Activated CD4-positive, alpha-beta T cell treated with anti-CD3 and anti-CD28 coated beads for 24 hours (primary cell): Measurements from ENCODE around the gene TANGO2.

Source experiments
- DNase-seq, 2 donors: peaks; one replicate each; pipeline ENCODE4 v3.0.0-alpha.2; 2020; ENCODE audit warnings: low read depth in 2 of 2

The TANGO2 gene

DNA sequence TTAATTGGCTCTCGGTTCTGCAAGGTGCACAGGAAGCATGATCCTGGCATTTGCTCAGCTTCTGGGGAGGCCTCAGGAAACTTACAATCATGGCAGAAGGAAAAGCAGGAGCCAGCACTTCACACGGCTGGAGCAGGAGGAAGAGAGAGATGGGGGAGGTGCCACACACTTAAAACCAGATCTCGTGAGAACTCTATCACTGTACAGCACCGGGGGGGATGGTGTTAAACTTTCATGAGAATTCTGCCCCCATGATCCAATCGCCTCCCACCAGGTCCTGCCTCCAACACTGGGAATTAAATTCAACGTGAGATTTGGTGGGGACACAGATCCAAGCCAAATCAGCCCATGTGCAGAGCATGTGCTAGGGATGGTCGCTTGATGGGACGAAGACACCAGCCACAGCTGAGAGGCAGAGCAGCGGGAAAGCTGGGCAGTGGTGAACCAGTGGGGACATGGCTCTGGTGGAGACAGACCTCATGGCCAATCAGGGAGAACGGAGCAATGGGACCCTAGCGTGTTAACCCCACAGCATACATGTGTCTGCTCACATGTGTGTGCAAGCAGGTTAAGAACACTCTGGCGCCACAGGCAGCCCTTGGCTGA is 6.2 kb downstream of the TANGO2 start:
- DNase-seq = no peak

DNA sequence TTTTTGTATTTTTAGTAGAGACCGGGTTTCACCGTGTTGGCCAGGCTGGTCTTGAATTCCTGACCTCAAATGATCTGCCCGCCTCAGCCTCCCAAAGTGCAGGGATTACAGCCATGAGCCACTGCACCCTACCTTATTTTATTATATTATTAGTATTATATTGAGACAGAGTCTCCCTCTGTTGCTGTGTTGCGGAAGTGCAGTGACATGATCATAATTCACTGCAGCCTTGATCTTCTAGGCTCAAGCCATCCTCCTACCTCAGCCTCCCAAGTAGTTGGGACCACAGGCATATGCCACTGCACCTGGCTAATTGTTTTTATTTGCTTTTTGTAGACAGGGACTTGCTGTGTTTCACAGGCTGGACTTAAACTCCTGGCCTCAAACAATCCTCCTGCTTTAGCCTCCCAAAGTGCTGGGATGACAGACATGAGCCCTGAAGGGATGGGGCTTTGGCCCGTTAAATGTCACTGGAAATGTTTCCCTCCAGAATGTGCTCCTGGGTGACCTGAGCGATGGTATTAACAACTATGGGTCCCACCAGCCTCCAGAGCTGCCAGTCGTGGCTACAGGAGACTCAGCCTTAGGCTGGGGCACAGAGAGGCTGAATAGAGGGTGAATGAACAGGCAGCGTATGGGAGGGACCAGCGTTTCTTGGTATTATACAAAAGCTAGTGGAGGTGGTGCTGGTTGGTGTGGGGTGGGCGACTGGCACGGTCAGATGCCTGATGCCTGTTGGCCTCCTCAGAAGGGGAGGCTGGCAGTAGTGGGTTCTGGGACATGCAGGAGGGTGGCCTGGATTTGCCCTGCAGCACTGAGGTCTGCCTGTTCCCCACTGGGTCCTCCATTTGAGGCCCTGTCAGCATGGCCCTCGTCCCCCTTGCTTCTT is 7.3 kb downstream of the TANGO2 start:
- DNase-seq = no peak

DNA sequence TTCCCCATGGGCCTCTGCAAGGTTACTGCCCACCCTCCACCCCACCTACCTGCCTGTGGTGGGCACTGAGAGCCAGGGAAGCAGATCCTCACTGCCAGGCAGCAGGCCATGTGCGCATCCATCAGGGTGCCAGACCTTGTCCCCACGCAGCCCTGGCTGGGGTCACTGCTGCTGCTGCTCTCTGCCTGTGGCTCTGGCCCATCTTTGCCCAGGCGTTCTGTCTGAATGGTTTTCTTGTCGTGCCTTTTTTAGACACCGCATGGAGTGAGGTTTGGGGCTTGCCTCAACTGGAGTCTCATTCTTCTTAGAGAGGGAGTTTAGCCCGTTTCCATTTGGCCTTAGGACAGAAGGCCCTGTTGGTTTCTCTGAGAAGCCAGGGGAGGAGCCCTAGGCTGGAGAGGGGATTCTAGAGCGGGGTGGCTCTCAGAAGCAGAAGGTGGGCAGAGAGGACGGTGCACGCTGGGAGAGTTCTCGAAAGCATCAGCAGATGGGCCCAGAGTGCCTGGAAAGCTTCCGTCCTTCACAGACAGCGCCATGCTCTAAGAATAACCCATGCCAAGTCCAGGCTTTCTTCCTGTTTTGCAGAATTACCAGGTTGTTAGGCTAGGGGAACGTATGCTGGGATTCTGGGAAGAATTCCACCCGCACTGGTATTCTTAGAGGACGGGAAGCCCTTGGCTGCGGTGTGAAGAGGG is 8.1 kb downstream of the TANGO2 start:
- no peak for DNase-seq

DNA sequence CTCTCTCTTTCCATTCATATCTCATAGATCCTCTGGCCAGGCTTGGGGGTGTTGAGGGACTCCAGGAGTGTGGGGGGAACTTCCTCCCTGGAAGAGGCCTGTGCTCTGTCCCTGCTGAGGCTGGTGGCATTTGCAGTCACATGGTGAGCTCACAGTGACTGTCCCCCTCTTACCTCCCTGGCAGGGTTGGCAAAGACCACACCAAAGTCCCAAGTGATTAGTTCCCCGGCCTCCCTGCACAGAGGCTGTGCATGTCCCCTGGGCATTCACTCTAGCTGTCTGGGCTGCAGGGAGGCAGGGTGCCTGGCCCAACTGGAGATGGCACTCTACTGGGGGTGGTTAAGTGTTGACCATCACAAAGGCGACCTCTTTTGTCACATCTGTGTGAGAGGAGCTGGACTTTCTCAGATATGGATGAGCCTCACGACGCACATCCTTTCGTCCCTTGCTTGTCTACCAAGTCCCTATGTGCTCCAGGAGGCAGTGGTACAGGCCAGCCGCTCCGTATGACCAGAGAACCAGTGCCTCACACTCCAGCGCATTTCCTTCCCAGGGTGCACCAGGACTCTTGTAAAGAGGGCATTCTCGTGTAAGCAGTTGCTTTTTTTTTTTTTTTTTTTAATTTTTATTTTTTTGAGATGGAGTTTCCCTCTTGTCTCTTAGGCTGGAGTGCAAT is 8.8 kb downstream of the TANGO2 start:
- DNase-seq = no peak

DNA sequence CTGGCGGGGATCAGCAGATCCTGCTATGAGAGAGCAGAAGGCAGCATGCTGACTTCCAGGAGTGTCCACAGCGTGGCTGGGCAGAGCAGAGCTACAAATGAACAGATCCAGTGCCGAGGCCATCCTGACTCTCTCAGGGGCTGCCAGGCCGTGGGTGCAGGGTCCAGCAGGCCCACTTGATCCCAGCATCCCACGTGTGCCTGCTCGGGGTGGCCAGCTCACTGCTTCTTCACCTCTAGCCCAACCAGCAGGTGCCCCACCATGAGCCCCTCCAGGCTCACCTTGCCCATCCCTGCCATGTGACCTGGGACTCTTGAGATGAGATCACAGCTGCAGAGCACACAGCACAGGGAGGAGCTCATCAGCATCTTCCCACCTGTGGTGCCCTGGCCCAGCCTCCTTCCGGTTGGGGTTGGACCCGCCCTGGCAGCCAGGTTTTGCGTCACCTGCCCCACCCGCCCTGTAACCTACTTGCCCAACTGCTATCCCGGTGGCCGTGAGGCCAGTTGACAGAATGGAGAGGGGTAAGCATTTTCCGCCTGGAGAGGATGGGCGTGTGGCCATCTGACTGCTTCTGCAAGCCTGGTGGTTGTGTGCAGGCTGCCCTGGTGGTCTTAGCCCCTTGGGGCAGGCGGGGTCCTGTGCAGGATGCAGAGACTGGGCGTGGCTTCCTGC is 11.0 kb downstream of the TANGO2 start:
- DNase-seq = no peak

DNA sequence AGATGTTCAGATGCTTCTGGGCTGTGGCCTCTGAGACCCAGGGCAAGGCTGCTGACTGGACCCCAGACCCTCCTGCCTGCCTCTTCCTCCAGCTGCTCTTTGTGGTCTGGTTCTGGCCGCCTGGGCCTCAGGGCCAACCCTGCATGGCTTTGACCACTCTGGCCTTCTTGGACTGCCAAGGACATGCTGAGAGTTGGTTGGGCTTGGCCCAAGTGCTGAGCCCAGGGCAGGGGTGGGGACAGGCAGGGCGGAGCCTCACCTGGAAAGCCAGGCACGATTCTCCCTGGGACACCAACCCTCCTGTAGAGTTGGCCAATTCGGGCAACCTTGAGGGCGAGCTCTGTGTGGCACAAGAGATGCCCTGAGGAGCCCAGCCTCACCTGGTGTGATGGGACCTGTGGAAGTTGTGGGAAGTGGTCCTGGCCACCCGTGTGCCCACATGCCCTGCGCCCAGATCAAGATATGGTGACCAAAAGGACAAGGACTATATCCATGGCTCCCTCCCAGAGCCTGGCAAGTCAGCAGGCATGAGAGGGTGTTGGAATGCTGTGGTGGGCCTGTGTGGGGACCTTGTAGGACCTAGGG is 11.6 kb downstream of the TANGO2 start:
- no peak for DNase-seq

DNA sequence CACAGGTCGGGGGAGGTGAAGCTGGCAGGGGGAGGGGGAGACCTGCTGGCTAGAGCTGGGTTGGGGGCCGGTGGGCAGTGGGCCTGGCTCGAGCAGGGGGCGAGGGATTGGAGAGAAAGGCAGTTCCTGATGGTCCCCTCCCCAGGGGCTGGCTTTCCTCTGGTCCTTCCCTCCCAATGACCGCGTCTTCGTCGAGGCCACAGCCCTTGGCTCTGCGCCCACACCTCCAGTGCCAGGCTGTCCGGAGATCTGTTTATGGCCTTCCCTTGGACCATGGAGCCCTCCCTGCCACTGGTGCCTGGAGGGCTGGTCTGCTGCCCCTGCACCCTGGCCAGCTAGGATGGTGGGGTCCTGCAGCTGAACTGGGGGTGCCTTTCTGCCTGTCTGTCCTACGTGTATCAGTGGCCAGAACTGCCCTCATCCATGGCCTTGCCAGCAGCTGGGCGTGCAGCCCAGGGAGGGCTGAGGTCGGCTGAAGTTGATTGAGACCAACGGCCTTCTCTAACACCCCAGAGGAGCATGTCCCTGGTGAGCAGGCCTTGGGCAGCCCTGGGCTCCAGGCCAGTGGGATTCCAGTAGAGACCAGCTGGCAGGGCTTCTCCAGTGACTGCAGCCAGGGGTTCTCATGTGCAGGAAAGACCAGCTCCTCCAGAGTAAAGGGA is 12.3 kb downstream of the TANGO2 start:
- DNase-seq = no peak

DNA sequence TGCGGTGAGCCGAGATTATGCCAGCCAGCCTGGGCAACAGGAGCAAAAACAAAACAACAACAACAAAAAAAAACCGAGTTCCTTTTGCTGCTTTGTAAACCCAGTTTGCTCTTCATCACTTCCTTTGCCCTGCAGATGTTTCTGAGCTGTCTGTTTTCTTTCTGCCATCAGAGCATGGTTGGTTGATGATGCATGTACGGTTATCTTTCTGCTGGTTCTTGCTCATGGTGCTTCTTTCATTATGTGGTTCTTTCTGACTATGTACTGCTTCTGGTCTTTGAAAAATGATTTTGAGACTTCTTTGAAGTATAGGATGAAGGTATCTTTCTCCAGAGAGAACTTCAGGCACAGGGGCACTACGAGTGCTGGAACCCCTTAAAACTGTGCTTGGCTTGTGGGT is 13.2 kb downstream of the TANGO2 start:
- DNase-seq = no peak

DNA sequence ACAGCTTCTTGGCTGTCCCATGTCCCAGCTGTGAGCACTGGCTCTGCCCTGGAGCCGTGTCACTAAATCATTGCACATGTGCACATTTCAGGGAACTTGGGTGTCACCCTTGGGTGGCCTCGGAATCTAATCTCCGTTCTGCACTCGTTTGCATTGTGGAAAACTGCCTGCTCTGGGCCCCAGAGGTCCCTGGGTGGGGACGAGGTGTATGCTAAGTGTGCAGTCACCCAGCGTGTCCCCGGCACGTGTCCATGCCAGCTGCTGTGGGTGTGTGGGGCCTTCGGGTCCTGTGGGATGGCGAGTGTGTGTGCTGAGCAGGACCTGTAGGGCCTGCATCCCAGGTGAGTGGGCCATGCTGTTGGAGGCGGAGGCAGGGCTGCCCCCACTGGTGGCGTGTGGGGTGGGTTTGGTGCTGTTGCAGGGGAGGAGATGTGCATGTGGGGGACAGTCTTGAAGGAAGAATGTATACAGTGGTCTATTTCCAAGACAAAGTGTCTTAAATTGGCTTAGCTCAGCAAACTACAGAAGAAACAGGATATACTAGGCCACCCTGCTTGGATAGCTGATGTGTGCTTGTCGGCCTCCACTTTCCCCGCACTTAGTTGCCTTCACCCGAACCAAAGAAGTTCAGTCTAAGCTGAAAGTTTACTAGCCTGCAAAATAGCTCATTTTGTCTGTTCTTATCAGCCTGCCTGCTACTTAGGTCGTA is 14.6 kb downstream of the TANGO2 start:
- no peak for DNase-seq

DNA sequence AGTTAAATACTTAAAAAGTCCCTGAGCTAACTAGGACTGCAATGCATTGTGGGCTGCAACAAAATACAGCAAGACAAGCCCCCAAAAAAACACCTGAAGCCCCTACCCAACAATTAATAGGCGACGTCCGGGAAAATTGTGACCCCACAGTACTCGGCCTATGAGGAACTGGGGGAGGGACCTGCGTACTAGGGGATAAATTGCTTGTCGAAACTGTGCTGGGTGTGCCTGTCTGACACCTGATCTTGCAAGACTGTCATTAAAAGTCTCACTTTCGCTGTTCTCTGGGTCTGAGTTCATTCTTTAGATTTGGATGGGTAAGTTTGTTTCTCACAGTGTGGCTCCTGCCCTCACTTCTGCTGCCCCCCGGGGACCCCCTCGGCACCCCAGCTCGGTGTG is 15.2 kb downstream of the TANGO2 start:
- no peak for DNase-seq

DNA sequence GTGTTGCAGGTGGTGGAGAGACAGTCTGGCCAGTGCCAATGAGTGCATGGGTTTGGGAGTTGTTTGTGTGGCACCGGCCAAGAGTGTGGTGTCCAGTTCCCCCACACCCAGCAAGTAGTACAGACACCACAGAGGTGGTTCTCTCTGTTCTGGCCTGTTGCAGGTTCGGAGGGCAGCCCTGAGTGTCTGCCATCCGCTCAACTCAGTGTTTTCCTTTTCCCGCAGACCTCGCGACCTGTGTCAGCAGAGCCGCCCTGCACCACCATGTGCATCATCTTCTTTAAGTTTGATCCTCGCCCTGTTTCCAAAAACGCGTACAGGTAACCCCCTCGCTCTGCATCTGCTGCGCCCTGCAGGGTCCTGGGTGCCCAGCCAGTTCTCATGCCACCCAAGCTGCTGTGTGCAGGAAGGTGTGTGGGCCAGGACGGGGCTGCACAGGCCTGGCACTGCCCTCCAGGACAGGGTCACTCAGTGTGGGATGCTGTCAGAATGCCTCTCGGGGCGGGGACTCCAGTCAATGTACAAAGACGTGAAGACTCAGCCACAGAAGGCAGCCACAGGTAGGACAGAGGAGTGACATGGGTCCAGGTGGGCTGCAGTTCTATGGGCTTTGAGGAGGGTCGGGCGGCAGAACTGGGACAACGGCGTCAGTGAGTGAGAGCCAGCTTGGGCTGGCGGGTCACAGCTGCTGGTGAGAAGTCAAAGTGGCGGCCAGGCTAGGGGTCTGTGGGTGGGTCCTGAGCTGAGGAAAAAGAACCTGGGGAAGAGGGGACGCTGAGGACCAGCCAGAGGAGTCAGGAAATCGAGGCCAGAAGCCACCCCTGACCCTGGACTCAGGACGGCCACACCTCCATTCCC is 15.9 kb downstream of the TANGO2 start:
- DNase-seq = no peak

DNA sequence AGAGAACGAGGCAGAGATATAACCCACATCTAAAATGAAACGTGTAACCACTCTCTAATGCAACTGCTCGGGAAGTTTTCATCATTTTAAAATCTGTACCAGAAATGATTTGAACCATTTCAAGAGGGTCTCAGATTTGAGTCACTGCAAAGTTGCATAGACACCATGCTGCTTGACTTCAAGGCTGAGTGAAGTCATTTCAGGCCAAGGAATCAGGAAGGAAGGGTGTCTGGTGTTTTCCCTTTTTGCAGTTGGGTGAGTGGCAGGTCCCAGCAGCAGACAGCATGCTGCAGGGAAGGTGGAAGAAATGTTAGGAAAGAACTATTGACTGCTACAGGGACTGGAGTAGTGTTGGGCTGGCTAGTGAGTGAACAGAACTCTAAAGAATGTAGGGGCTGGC is 16.5 kb downstream of the TANGO2 start:
- DNase-seq = no peak

DNA sequence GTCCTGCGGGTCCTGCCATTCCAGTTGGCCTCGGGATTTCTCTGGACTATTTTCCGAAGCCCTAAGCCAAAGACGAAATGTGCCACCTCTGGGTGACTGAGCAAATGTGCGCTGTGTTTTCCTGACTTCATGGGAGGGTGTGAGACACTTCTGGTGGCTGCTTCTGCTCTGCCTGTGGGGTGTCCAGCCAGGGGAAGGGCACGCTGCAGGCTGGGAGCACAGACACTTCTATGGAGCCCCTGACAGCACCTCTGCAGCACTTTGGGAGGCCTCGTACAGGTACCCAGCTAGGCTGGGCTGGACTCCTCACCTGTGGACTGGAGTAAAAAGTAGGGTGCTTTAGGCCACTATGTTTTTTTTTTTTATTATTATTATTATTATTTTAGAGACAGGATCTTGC is 17.7 kb downstream of the TANGO2 start:
- DNase-seq = no peak

DNA sequence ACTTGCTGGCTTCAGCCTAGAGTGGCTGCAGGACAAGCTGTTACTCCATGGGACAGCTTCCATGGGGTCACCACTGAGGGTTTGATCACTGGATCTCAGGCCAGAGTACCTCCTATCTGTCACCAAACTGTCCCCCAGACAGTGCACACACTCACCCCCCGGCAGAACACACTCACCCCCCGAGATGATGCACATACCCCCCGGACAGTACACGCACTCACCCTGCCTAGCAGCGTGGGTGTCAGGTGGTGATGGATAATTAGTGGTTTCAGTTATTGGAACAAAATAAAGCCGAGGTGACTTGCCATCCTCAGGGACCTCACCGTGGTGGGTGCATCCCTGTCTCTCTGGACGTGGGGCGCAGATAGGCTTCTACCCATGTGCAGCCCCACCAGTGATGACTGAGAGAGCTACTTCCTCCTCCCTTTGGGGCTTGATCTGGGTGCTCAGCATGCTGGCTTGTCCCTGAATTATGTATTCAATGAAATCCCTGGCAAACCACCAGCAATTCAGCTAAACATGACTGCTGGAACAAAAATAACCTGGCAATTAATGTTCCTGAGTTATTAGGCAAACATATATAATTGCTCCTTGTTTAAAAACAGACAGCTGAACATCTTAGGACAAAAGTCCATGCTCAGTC is 18.9 kb downstream of the TANGO2 start:
- no peak for DNase-seq

DNA sequence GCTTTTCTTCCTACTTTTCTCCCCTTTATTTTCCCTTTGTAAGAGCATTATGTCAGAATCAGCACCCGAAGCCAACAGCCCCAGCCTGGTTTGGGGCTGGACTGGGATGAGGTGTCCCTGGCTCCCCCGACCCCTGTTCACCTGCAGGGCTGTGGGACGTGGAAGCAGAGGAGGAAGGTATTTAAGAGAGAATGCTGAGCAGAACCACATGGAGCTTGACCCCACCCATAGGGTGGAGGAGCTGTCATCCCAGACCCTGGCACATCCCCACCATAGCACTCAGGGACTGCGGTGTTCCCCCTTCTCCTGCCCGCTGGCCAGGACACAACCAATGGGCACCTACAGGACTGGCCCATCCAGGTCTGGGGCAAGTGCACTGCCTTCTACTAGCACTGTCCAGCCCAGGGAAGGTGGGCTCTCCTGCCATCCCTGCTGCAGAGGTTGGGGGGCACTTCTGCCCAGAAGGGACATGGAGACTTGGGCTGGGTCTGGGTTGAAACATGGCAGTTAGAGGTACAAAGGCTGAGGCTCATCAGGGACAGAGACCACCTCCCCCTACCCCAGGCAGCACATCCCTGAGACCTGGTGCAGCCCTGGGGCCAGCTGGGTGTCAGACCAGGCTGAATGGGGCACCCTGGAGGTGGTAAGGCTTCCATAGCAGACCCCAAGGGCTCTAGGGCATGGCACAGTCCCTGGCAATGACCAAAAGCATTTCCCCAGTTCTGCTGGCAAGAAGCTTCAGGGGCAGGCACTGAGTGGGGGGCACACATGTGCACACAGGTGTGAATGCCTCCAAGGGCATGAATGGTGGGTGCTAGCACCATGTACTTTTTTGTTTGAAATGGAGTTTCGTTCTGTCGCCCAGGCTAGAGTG is 19.7 kb downstream of the TANGO2 start:
- DNase-seq = no peak

DNA sequence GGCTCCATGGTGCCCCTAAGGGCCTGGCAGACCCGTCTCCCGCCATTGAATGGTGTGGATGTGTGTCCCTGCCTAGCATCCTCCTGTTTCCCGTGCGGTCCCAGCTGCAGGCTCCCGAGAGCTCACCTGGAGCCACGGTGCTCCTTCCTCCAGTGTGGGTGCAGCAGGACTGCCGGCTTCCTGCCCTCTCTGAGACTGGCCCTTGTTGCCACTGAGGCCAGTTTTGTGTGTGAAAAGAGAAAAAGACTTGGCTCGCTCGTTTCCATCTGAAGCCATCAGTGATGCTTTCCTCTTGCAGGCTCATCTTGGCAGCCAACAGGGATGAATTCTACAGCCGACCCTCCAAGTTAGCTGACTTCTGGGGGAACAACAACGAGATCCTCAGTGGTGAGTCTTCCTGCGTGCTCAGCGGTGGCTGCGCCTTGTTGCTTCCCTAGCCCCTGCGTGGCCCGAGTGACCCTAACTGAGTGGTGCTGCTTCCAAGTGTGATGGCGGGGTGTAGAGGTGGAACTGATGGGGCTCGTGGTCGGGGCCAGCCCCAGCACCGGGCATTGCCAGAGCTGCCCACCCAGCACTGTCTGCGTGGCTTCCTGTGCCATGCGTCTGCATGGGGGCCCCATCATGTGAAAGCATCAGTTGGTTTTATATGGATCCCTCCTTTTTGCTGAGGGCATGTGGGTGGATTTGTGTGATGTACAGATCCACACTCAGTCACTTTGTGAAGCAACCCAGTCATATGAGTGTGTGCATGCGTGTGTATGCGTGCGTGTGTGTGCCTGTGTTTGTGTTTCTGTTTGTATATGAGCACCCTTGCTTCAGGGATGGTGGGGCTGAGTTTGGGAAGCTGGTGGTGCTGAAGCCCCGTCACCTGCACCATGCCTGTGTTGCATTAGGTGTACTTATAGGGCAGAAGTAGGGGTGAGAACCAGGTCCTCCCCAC is 22.4 kb downstream of the TANGO2 start:
- DNase-seq = no peak

DNA sequence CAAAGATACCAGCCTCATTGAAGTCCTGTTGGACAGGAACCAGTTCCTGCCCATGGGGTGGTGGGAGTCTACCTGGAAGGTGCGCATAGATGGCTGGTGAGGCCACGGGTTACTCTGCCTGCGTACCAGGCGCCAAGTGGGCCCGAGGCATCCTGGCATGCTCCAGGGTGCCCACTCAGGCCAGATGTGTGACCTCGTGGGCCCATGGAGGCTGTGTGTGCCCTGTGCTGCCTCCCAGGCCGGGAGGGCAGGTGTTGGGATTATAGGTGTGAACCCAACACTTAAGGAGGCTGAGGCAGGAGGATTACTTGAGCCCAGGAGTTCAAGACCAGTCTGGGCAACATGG is 23.1 kb downstream of the TANGO2 start:
- no peak for DNase-seq
